ENCODE measurements around the gene PRKCA.

PRKCA gene

DNA sequence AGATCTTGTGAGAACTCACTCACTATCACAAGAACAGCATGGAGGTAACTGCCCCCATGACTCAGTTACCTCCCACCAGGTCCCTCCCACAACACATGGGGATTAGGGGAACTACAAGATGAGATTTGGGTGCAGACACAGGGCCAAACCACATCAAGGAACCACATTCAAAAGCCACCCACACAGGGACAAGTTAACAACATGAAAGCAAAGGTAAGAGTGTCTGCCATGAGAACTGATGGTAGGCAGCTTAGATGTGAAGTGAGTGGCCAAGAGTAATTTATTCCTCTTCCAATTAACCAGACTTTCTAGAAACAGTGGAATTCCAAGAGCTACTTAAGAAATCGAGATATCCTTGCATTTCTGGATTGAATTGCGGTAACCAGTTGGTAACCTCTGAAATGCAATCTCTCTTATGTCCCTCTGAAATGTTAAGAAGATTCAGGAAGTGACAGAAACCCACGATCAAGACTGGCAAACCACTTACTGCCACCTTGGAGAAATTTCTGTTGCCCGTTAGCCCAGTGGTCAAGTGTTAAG is 365.1 kb downstream of the PRKCA start:
- H3K27me3 ChIP-seq (ENCODE audit: control insufficient read depth, insufficient read depth, low read length), result no peaks in the 10 kb centered on the region
- no peak overlapping the region for H3K9ac ChIP-seq (ENCODE audit: low read depth, low read length)
- no peak overlapping the region for H3K4me2 ChIP-seq (ENCODE audit: low read length)
- H3K9me3 ChIP-seq (replicated peaks; ENCODE audit: low read length), result no peaks in the 10 kb centered on the region
- H3K4me1 ChIP-seq (ENCODE audit: control insufficient read depth, insufficient read depth, low read length), result no peaks in the 10 kb centered on the region
- no peak overlapping the region for H3K4me3 ChIP-seq (ENCODE audit: low read length)
- H3K36me3 ChIP-seq (ENCODE audit: insufficient read depth, low read length), result peaks cover 3% of the 10 kb centered on the region

DNA sequence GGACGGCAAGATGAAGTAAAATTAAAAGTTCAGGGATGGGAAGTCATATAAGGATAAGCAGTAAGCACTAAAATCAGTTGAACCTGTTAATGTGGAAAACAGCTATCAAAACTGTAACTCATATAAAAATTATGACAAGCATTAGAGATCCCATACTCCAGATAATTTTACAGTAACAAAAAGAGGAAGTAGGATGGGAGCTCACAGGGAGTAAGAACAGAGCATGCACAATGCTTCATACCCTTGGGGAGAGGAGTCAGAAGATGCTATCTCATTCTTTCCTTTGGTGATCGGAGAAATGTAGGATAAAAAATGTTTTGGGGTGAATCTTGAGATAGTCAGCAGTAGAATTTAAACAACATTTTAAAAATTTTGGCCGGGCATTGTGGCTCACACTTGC is 367.8 kb downstream of the PRKCA start:
- Histone ChIP-seq H3K9me3 (replicated peaks; ENCODE audit: low read length) (no peaks in the 10 kb centered on the region), H3K27me3 (ENCODE audit: control insufficient read depth, insufficient read depth, low read length) (no peaks in the 10 kb centered on the region), H3K9ac (ENCODE audit: low read depth, low read length) (no peak overlapping the region), H3K4me3 (ENCODE audit: low read length) (no peak overlapping the region), H3K4me1 (ENCODE audit: control insufficient read depth, insufficient read depth, low read length) (peaks cover 6% of the 10 kb centered on the region), H3K4me2 (ENCODE audit: low read length) (no peak overlapping the region), H3K36me3 (ENCODE audit: insufficient read depth, low read length) (no peaks in the 10 kb centered on the region)

DNA sequence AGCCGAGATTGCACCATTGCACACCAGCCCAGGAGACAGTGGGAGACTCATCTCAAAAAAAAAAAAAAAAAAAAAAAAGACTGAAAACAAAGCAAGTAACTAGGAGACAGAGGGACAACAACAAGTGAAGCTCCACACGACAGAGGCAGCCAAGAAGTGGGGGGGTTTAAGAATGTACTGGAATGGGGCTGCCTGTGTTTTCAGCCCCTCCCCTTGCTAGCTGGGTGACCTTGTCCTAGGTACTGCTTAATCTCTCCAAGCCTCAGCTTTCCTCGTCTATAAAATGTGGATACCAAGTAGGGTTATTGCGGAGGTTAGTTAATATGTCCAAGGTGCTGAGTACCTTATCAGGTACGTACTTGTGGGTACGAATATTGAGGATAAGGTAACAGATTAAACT is 368.7 kb downstream of the PRKCA start:
- no peaks in the 10 kb centered on the region for H3K27me3 ChIP-seq (ENCODE audit: control insufficient read depth, insufficient read depth, low read length)
- H3K9me3 ChIP-seq (replicated peaks; ENCODE audit: low read length), result no peaks in the 10 kb centered on the region
- H3K4me3 ChIP-seq (ENCODE audit: low read length), result no peak overlapping the region
- no peaks in the 10 kb centered on the region for H3K36me3 ChIP-seq (ENCODE audit: insufficient read depth, low read length)
- no peak overlapping the region for H3K9ac ChIP-seq (ENCODE audit: low read depth, low read length)
- H3K4me2 ChIP-seq (ENCODE audit: low read length), result no peak overlapping the region
- H3K4me1 ChIP-seq (ENCODE audit: control insufficient read depth, insufficient read depth, low read length), result peaks cover 14% of the 10 kb centered on the region

DNA sequence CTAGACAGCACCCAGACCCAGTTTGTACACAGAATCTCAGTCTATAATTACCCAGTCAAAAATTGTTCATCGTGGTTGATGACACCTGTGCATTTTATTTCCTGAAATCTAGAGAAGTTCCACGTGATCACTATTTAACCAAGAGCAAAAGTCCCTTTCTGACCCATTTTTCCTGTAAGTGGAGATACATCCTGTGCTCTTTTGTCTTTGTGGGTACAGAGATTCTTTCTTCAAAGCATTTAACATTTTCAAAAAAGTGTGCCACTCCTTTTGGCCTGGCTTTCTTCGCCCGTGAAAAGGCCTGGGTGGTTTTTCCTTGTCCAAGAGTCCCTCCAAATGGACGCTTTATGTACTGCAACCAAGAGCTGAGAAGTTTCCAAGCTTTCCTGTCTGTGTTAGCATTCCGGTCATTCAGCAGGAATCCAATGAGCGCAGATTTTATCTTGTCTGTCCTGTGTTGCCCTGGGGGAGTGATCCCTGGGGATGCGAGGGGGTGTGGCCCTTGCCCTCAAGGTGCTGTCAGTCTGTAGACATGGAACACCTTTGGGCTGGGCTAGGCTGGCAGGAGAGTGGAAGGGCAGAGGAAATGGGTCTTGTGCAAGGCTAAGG is 371.4 kb downstream of the PRKCA start:
- no peaks in the 10 kb centered on the region for H3K9me3 ChIP-seq (replicated peaks; ENCODE audit: low read length)
- H3K4me2 ChIP-seq (ENCODE audit: low read length), result no peak overlapping the region
- H3K27me3 ChIP-seq (ENCODE audit: control insufficient read depth, insufficient read depth, low read length), result no peaks in the 10 kb centered on the region
- no peak overlapping the region for H3K4me3 ChIP-seq (ENCODE audit: low read length)
- no peaks in the 10 kb centered on the region for H3K36me3 ChIP-seq (ENCODE audit: insufficient read depth, low read length)
- peaks cover 32% of the 10 kb centered on the region for H3K4me1 ChIP-seq (ENCODE audit: control insufficient read depth, insufficient read depth, low read length)
- no peak overlapping the region for H3K9ac ChIP-seq (ENCODE audit: low read depth, low read length)

DNA sequence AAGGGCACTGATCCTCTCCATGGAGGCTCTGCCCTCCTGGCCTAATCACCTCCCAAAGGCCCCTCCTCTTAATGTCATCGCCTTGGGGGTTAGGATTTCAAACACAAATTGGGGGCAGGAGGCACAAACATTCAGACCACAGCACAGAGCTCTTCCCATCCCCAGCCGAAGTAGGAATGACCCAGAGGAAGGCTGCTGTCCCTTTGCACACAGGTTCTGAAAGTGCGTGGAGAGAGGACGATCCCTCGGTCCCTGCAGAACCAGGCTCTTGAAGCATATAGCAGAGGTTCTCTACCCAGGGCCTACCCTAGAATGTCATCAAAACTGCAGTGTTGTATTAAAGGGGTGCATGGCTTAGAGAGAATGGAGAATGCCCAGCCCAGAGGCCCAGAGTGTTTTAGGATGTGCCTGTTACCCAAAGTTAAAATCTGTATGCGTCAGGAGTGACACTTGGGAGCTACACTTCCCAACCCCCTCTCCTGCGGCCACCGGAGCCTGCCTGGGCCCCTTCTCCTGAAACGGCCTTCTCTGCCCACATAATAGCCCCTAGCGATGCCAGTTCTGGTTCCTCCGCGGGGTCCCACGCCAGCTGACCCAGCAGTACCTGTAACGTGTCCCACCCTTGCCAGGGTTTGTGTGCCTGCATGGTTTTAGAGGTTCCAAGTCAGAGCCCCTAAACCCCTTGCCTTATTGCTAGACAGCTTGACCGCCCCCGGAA is 373.0 kb downstream of the PRKCA start:
- Histone ChIP-seq H3K4me2 (ENCODE audit: low read length) (peak overlapping the region; percentile 75), H3K4me1 (ENCODE audit: control insufficient read depth, insufficient read depth, low read length) (peaks cover 32% of the 10 kb centered on the region), H3K27me3 (ENCODE audit: control insufficient read depth, insufficient read depth, low read length) (no peaks in the 10 kb centered on the region), H3K9ac (ENCODE audit: low read depth, low read length) (peak overlapping the region; percentile 50), H3K9me3 (replicated peaks; ENCODE audit: low read length) (no peaks in the 10 kb centered on the region), H3K36me3 (ENCODE audit: insufficient read depth, low read length) (no peaks in the 10 kb centered on the region), H3K4me3 (ENCODE audit: low read length) (peak overlapping the region; percentile 31)

DNA sequence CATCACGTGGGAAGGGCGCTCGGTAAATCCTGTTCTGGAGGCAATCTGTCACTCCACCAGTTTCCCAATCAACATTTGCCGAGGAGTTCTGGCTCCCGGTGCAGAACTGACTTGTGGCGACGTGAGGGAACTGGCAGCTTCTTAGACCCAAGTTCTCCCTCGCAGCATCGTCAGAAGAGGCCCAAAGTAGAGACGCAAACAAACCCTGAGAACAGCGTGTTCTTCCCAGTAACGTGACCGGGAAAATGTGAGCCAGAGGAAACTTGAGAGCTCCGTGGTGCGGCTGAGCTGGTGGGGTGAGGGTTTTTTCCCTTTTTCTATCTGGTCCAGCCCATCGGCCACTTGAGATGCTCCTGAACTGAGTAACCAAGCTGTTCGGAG is 373.6 kb downstream of the PRKCA start:
- H3K4me2 ChIP-seq (ENCODE audit: low read length), result peak overlapping the region; percentile 75
- H3K9ac ChIP-seq (ENCODE audit: low read depth, low read length), result peak overlapping the region; percentile 64
- H3K4me3 ChIP-seq (ENCODE audit: low read length), result peak overlapping the region; percentile 31
- no peaks in the 10 kb centered on the region for H3K36me3 ChIP-seq (ENCODE audit: insufficient read depth, low read length)
- H3K27me3 ChIP-seq (ENCODE audit: control insufficient read depth, insufficient read depth, low read length), result no peaks in the 10 kb centered on the region
- peaks cover 32% of the 10 kb centered on the region for H3K4me1 ChIP-seq (ENCODE audit: control insufficient read depth, insufficient read depth, low read length)
- H3K9me3 ChIP-seq (replicated peaks; ENCODE audit: low read length), result no peaks in the 10 kb centered on the region

DNA sequence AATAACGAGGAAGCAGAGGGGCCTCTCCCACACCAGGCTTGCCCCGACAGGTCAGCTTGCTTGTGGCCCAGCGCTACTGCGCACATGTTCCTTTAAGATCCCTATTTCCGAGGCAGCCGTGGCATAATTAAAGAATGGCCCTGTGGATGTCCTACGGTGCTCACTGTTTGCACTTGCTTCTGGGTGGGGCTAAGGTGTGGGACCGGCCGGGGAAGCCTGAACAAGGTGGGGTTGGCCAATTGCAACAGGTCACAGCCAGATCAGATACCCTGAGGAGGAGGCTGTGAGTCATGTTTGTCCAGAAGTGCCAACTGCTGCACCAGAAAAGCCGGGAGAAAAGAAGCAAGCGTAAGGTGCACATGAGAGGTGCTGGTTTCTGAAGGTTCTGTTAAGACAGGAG is 374.0 kb downstream of the PRKCA start:
- peak overlapping the region; percentile 64 for H3K9ac ChIP-seq (ENCODE audit: low read depth, low read length)
- H3K4me3 ChIP-seq (ENCODE audit: low read length), result peak overlapping the region; percentile 31
- peak overlapping the region; percentile 75 for H3K4me2 ChIP-seq (ENCODE audit: low read length)
- no peaks in the 10 kb centered on the region for H3K9me3 ChIP-seq (replicated peaks; ENCODE audit: low read length)
- H3K4me1 ChIP-seq (ENCODE audit: control insufficient read depth, insufficient read depth, low read length), result peaks cover 32% of the 10 kb centered on the region
- H3K36me3 ChIP-seq (ENCODE audit: insufficient read depth, low read length), result no peaks in the 10 kb centered on the region
- no peaks in the 10 kb centered on the region for H3K27me3 ChIP-seq (ENCODE audit: control insufficient read depth, insufficient read depth, low read length)

DNA sequence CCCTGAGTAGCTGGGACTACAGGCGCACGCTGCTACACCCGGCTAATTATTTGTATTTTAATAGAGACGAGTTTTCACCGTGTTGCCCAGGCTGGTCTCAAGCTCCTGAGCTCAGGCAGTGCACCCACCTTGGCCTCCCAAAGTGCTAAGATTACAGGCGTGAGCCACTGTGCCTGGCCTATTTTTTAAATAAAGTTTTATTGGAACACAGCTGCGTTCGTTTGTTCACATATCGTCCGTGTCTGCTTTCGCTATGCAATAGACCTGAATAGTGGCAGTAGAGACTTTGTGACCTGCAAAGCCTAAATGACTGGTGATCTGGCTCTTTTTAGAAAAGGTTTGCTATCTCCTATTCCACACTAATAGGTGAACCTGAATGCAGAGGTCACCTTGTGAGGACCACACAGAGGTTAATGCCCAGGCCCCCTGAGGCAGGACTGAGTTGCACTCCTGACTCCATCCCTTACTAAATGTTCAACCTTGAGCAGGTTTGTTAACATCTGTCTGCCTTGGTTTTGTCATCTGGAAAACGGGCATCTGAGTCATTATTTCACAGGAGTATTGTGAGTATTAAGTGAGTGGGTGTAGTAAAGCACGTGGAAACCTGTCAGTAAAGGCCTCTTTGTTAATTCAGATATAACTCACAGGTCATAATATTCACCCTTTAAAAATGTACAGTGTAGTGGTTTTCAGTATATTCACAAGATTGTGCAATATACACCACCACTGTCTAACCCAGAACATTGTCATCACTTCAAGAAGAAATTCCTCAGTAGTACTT is 375.0 kb downstream of the PRKCA start:
- Histone ChIP-seq H3K4me1 (ENCODE audit: control insufficient read depth, insufficient read depth, low read length) (peaks cover 32% of the 10 kb centered on the region), H3K9me3 (replicated peaks; ENCODE audit: low read length) (no peaks in the 10 kb centered on the region), H3K27me3 (ENCODE audit: control insufficient read depth, insufficient read depth, low read length) (no peaks in the 10 kb centered on the region), H3K36me3 (ENCODE audit: insufficient read depth, low read length) (no peaks in the 10 kb centered on the region), H3K4me3 (ENCODE audit: low read length) (no peak overlapping the region), H3K9ac (ENCODE audit: low read depth, low read length) (no peak overlapping the region), H3K4me2 (ENCODE audit: low read length) (no peak overlapping the region)

DNA sequence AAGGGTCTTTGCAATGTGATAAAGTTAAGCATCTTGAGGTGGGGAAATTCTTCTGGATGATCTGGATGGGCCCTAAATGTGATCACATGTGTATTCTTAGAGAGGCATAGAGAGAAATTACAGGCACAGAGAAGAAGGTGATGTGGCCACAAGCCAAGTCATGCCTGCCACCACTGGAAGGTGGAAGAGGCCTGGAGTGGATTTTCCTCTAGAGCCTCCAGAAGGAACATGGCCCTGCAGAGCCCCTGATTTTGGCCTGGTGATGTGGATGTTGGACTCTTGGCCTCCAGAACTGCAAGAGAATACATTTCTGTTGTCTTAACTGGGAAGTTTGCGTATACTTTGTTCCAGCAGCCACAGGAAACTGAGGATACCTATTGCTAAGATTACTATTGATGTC is 375.6 kb downstream of the PRKCA start:
- H3K9me3 ChIP-seq (replicated peaks; ENCODE audit: low read length), result no peaks in the 10 kb centered on the region
- H3K4me2 ChIP-seq (ENCODE audit: low read length), result no peak overlapping the region
- no peak overlapping the region for H3K4me3 ChIP-seq (ENCODE audit: low read length)
- no peaks in the 10 kb centered on the region for H3K36me3 ChIP-seq (ENCODE audit: insufficient read depth, low read length)
- H3K9ac ChIP-seq (ENCODE audit: low read depth, low read length), result no peak overlapping the region
- peaks cover 32% of the 10 kb centered on the region for H3K4me1 ChIP-seq (ENCODE audit: control insufficient read depth, insufficient read depth, low read length)
- no peaks in the 10 kb centered on the region for H3K27me3 ChIP-seq (ENCODE audit: control insufficient read depth, insufficient read depth, low read length)

DNA sequence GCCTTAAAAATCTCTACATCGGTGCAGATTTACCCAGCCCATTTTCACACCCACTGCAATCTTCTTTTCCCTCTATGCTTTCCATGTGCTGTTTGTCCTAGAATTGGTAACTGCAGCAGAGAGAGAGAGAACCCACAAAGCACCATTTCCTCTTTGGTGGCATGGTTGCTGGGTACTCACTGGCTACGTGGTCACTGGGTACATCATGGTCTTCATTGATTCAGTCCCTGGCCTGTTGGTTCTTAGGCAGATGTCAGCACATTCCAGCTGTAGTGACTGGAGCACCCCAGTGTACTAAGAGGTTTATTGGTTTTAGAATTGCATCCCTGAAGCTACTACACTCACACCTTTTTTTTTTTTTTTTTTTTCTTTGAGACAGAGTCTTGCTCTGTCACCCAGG is 376.4 kb downstream of the PRKCA start:
- Histone ChIP-seq H3K4me3 (ENCODE audit: low read length) (no peak overlapping the region), H3K9me3 (replicated peaks; ENCODE audit: low read length) (no peaks in the 10 kb centered on the region), H3K4me1 (ENCODE audit: control insufficient read depth, insufficient read depth, low read length) (peaks cover 27% of the 10 kb centered on the region), H3K36me3 (ENCODE audit: insufficient read depth, low read length) (no peaks in the 10 kb centered on the region), H3K27me3 (ENCODE audit: control insufficient read depth, insufficient read depth, low read length) (no peaks in the 10 kb centered on the region), H3K4me2 (ENCODE audit: low read length) (no peak overlapping the region), H3K9ac (ENCODE audit: low read depth, low read length) (no peak overlapping the region)

DNA sequence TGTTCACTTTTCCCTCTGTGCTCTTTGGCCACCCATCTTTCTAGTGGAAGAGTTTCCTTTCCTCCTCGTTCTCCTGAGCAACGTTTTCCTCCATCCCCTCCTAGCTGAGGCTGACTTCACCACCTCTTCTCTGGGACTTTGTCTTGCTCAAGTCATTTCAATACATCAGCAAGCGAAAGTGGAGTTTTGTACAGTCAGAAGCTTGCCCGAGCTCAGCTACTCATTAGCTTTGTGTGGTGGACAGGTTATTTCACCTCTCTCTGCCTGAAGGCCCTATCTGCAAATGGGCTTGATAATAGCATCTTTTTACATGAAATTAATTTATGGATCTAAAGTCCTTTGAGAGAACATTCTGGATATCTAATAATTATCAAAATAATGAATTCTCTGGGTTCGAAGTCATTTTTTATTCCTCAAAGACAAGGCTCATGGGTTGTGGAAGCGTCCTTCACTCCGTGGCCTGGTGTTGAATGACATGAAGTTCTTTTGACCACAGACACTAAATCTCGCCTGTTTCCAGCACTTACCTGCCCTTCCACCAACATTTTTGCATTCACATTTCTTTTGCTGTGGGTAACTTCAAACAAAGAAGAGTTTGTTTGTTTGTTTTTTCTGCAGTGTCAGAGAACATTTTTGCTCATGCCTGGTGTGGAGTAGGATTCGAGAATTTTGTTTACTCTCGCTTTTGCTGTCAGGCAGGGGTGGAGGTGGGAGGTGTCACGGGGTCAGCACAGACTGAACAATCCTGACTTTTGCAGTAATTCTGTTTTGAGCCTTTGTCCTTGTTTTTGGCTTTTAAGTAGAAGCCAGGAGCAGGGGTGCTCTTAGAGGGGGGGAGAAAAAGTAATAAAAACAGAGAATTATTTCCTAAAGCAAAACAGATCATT is 377.5 kb downstream of the PRKCA start:
- H3K9me3 ChIP-seq (replicated peaks; ENCODE audit: low read length), result no peaks in the 10 kb centered on the region
- H3K4me1 ChIP-seq (ENCODE audit: control insufficient read depth, insufficient read depth, low read length), result peaks cover 27% of the 10 kb centered on the region
- H3K4me2 ChIP-seq (ENCODE audit: low read length), result no peak overlapping the region
- no peak overlapping the region for H3K4me3 ChIP-seq (ENCODE audit: low read length)
- no peaks in the 10 kb centered on the region for H3K36me3 ChIP-seq (ENCODE audit: insufficient read depth, low read length)
- no peaks in the 10 kb centered on the region for H3K27me3 ChIP-seq (ENCODE audit: control insufficient read depth, insufficient read depth, low read length)
- no peak overlapping the region for H3K9ac ChIP-seq (ENCODE audit: low read depth, low read length)
